HTERT RPE-1 (cell line): ENCODE results near the gene RBBP9.
"Not testable (repeated sequence)": the region's sequence is repeated elsewhere in the genome, so short reads cannot be mapped to it uniquely, and the experiment has no call there.

Experiments used
- in situ Hi-C: fragments of 300-500 bp; cut with MboI; formaldehyde crosslinking; loops from 4 replicates; pipeline ENCODE4 v1.14.3; 2020; ENCODE audit warnings: low sequenced_read_pairs

RBBP9 gene

GRCh38 chr20:18496740-18497592 lies at the start of gene RBBP9:
TSS of gene RBBP9 (minus strand) at chr20:18497225. CDS start at chr20:18497167, 58 bp downstream.
- in situ Hi-C loops = no loop called here

- in situ Hi-C loops = no loop called here
Observed at GRCh38 chr20:18545566-18545965, 48.5 kb upstream of the RBBP9 start.

DNA sequence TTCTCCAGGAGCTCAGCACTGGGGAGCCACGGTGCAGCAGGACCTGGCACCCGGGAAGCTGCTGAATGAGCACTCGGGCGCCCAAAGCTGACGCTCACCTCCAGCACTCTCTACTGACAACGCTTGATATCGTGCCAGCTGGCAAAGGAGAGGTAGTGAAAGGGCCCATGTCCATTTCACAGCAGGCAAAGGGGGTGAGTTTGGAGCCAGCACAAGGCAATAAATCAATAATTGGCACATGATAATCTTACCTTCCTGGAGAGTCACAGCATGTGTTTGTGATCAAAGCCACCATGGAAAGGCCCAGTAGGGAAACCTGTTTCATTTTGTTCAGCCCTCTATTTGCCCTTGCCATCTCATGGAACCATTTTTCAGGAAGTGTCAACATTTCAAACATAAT lies 46.9 kb upstream of the RBBP9 start:
- in situ Hi-C loops = no loop called here

DNA sequence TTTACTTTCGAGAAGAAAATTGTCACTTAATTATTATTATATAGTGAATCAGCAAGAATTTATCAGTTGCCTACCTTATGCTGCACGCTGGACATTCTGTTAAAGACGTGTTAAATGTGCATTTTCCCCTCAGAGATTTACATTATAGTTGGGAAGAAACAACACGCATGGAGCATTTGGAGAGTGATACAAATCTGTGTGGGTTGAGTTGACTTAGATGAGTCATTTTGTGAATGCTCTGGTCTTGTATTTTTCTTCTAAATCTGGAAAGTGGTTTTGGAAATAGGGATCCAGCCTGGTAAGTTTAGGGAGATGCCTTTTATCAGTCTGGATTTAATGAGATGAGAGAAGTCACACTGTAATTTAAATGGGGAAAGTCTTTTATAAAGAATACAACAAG lies 46.2 kb upstream of the RBBP9 start:
- in situ Hi-C loops = no loop called here

DNA sequence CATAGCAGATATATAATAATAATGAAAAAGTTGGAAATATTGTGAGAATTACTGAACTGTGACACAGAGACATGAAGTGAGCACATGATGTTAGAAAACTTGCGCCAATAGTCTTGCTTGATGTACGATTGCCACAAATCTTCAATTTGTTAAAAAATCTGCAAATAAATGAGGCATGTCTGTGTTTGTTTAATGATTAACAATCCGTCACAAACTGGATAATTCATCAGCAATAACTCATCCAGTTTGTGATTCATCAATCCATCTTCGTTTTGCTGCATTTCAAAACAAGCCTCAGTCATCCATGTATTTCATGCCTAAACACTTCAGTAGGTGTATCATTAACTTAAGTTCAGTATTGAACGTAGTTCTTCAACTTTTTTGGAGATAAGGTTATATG lies 44.7 kb upstream of the RBBP9 start:
- in situ Hi-C loops = no loop called here

GRCh38 chr20:18537651-18538050 lies 40.6 kb upstream of the RBBP9 start:
- in situ Hi-C loops = no loop called here

DNA sequence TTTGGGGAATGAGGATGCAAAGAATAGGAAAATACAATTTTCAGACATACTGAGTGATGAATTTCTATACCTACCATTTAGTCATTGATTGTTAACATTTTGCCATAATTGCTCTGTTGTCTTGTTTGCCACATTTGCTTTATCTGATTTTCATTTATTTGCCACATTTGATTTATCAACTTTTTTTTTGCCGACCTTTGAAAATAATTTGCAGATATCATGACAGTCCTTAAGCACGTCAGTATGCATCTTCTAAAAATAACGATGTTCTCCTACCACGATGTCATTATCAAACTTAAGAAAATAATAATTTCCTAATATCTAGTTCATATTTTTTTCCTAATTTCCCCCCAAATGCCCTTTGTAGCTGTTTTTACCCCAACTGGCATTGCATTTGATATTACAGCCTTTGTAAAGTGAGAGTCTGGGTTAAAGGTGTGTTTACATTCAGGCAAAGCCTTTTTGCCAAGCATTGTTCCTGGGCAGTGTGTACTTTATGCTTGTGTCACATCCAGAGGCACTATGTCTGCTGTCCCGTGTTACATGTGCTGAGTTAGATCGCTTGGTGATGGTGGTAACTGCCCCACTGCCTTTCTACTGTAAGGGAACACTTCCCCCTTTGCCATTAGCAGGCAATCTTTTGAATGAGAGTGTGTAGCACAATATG lies 37.1 kb upstream of the RBBP9 start:
- in situ Hi-C loops = no loop called here

- in situ Hi-C loops = no loop called here
Observed at GRCh38 chr20:18533491-18533890, 36.5 kb upstream of the RBBP9 start.

GRCh38 chr20:18532626-18533025 lies 35.6 kb upstream of the RBBP9 start:
- in situ Hi-C loops = no loop called here

DNA sequence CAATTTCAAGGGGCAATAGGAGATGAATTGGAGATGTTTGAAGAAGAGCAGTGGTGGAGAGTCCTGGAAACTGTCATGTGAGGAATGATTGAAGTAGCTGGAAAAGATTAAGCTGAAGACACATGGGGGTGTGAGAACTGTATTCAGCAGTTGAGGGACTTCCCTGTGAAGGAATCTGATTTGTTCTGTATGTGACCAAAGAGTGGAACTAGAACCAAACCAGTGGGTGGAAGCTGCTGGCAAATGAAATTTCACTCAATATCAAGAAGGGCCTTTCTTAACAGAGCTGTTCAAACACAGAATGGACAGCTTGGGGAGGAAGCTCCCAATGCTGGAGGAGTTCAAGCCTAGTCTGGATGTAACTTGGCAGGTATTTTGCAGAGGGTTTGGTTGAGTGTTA lies 32.0 kb upstream of the RBBP9 start:
- in situ Hi-C loops = no loop called here

DNA sequence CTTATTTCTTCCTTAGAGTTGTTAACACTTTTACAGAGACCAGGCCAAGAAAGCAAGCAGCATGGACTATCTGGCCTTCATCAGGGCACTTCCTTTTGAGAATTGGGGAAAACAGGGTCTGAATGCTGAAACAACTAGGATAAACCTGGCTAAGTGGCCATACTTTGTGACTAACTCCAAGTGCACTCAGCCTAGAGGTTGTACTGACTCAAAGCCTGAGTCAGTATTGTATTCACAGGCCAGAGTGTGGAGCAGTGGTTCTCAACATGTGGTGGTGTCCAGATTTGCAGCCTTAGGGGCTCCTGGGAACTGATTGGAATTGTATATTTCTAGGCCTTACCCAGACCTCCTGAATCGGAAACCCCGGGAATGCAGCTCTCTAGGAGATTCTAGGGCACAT lies 30.8 kb upstream of the RBBP9 start:
- in situ Hi-C loops = no loop called here

- in situ Hi-C loops = no loop called here
Observed at GRCh38 chr20:18527339-18527738, 30.3 kb upstream of the RBBP9 start.

DNA sequence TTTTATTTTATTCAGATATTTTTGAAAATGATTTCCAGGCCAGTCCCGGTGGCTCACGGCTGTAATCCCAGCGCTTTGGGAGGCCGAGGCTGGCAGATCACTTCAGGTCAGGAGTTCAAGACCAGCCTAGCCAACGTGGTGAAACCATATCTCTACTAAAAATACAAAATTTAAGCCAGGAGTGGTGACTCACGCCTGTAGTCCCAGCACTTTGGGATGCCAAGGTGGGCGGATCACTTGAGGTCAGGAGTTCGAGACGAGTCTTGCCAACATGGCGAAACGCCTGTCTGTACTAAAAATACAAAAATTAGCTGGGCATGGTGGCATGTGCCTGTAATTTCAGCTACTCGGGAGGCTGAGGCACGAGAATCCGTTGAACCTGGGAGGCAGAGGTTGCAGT lies 29.7 kb upstream of the RBBP9 start:
- in situ Hi-C loops = not testable (repeated sequence)

DNA sequence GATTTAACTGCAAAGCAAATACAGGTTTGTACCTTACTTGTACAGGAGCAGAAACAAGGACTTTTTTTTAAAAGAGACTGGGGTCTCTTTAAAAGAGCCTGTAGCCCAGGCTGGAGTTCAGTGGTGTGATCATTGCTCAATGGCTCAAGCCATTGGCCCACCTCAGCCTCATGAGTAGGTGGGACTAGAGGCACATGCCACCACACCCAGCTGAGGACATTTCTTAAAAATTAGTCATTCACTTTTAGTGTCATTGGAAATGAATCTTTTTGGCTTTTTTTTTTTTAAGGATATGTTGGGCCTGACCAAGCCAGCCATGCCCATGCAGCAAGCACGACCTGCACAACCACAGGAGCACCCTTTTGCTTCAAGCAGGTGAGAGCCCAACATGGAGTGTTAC lies 27.6 kb upstream of the RBBP9 start:
- in situ Hi-C loops = no loop called here

DNA sequence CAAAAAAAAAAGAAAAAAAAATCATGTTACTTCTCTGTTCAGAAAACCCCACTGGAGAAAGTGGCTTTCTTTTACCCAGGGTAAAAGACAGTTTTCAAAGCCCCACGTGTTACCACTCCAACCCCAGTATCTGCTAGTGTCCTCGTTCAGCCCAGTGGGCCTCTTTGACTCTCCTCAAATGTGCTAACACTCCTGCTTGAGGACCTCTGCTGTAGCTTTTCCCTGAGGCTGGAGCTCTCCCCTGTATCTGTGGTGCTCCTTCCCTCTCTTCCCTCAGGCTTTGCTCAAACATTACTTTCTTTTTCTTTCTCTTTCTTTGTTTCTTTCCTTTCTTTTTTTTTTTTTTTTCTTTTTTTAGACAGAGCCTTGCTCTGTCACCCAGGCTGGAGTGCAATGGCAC lies 26.0 kb upstream of the RBBP9 start:
- in situ Hi-C loops = no loop called here

GRCh38 chr20:18522066-18522465 lies 25.0 kb upstream of the RBBP9 start:
- in situ Hi-C loops = not testable (repeated sequence)

DNA sequence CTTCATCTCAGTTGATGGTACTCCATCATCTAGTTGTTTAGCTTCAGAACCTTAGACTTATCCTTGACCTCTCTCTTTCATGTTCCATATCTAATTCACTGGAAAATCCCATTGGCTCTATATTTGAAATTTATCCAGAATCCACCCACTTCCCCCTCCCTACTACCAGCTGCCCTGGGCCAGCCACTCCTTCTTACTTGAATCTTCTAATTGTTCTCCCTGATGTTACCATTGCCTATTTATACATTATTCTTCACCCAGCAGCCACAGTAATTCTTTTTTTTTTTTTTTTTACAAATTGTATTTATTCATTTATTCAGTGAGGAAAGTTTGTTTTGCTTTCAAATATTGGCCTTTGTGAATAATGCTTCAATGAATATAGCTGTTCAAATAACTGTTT lies 18.9 kb upstream of the RBBP9 start:
- in situ Hi-C loops = no loop called here

GRCh38 chr20:18514127-18514526 lies 17.1 kb upstream of the RBBP9 start:
- in situ Hi-C loops = no loop called here

DNA sequence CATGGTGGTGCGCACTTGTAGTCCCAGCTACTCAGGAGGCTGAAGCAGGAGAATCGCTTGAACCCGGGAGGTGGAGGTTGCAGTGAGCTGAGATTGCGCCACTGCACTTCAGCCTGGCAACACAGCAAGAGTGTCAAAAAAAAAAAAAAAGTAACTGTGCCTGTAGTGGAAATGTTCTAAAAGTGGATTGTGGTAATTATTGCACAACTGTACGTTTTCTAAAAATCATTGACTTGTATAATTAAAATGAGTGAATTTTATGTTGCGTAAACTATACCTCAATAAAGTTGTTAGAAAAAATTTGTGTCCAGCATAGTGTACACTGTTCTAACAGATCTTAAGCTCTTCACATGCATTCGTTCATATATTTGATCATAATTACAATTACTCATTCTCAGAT lies 16.2 kb upstream of the RBBP9 start:
- in situ Hi-C loops = no loop called here

DNA sequence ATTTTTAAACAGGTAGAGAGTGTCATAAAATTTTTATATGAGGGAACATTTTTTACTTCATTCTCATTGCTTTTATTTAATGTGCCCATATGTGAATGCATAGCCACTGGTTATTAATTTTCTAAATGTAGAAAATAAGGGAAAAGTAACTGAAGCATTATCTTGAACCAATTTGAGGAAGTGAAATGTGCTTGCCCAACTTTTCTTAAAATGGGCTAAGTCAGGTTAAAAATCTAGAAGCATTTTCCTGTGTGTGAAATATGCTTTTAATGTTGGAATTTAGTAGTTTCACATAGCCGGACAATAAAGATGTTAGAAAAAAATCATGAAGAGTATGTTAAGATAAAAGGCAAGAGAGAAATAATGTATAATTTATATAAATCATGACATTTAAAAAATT lies 14.5 kb upstream of the RBBP9 start:
- in situ Hi-C loops = no loop called here

GRCh38 chr20:18507218-18508191 lies 10.5 kb upstream of the RBBP9 start, which contains the start of gene SEC23B:
TSS of gene SEC23B (plus strand) at chr20:18507940. CDS start at chr20:18510836, 2,896 bp downstream.
- in situ Hi-C loops = no loop called here
